ENCODE measurements around the gene TLCD3B.

Gene TLCD3B

GRCh38 chr16:30026449-30026848 is 4.6 kb downstream of the TLCD3B start:
- Histone ChIP-seq H3K36me3 (no peaks in the 10 kb centered on the region), H3K4me1 (ENCODE audit: control insufficient read depth in 1 of 2, insufficient read depth in 1 of 2, low read depth in 1 of 2, low read length in 1 of 2) (peaks cover 4 to 11% of the 10 kb centered on the region in 2 experiments), H3K4me3 (ENCODE audit: low read depth in 1 of 2, low read length in 1 of 2) (no peak overlapping the region), H3K27ac (no peak overlapping the region), H3K9me3 (no peaks in the 10 kb centered on the region), H3K27me3 (peaks cover 69% of the 10 kb centered on the region)
- no peak for TF ChIP-seq CTCF (IDR thresholded peaks at IDR 0.05)

DNA sequence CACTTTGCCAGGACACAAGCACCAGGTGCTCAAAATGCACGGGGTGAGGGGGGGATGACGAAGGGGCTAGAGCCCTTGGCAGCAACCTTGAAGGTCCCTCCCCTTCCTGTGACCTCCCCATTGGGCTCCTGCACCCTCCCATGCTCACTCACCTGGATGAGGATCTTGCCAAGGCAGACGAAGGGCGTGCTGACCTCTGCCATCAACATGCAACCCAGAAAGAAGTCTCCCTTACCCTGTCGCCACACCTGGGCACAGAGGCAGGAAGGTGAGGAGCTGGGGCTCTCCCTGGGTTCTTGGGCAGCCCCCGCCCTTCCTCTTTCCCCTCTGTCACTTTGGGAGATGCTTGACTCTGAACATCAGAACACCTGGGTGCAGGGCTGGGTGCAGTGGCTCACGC is 5.5 kb downstream of the TLCD3B start:
- no peak for TF ChIP-seq CTCF (IDR thresholded peaks at IDR 0.05)
- Histone ChIP-seq H3K36me3 (no peaks in the 10 kb centered on the region), H3K27ac (no peak overlapping the region), H3K4me3 (ENCODE audit: low read depth in 1 of 2, low read length in 1 of 2) (no peak overlapping the region), H3K4me1 (ENCODE audit: control insufficient read depth in 1 of 2, insufficient read depth in 1 of 2, low read depth in 1 of 2, low read length in 1 of 2) (peaks cover 12 to 13% of the 10 kb centered on the region in 2 experiments), H3K27me3 (peaks cover 60% of the 10 kb centered on the region), H3K9me3 (no peaks in the 10 kb centered on the region)

- Histone ChIP-seq H3K9me3 (no peaks in the 10 kb centered on the region), H3K27ac (no peak overlapping the region), H3K27me3 (peaks cover 56% of the 10 kb centered on the region), H3K4me1 (ENCODE audit: control insufficient read depth in 1 of 2, insufficient read depth in 1 of 2, low read depth in 1 of 2, low read length in 1 of 2) (peaks cover 12 to 14% of the 10 kb centered on the region in 2 experiments), H3K36me3 (no peaks in the 10 kb centered on the region), H3K4me3 (ENCODE audit: low read depth in 1 of 2, low read length in 1 of 2) (no peak overlapping the region)
- TF ChIP-seq CTCF (IDR thresholded peaks at IDR 0.05): no peak
These were observed 5.9 kb downstream of the TLCD3B start for GRCh38 chr16:30025156-30025555.

DNA sequence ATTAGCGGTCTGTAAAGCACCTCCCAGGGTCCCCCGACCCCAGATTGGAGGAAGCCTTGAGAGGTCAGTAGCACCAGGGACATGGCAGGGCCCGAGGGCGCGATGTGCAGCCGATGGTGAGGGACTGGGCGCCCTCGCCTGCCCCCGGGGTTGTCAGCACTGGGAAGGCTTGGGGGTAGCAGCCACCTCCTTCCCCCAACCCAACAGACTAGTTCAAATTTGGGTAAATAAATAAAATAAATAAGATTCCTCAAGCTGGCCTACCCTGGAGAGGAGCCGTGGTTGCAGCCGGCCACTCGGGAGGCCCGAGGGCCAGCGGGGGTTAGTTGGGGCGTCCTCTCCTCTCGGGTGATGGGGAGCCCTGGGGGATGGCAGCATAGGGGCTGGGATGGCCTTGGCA is 6.6 kb downstream of the TLCD3B start:
- Histone ChIP-seq H3K4me1 (ENCODE audit: control insufficient read depth in 1 of 2, insufficient read depth in 1 of 2, low read depth in 1 of 2, low read length in 1 of 2) (peaks cover 12 to 14% of the 10 kb centered on the region in 2 experiments), H3K36me3 (no peaks in the 10 kb centered on the region), H3K9me3 (no peaks in the 10 kb centered on the region), H3K27ac (no peak overlapping the region), H3K27me3 (peaks cover 49% of the 10 kb centered on the region), H3K4me3 (ENCODE audit: low read depth in 1 of 2, low read length in 1 of 2) (no peak overlapping the region)
- no peak for TF ChIP-seq CTCF (IDR thresholded peaks at IDR 0.05)

GRCh38 chr16:30023586-30023985 is 7.5 kb downstream of the TLCD3B start:
- H3K36me3 ChIP-seq: no peaks in the 10 kb centered on the region
- H3K9me3 ChIP-seq: no peaks in the 10 kb centered on the region
- peaks cover 12 to 14% of the 10 kb centered on the region in 2 experiments for H3K4me1 ChIP-seq (ENCODE audit: control insufficient read depth in 1 of 2, insufficient read depth in 1 of 2, low read depth in 1 of 2, low read length in 1 of 2)
- no peak for TF ChIP-seq CTCF (IDR thresholded peaks at IDR 0.05)
- H3K27ac ChIP-seq: no peak overlapping the region
- no peak overlapping the region for H3K4me3 ChIP-seq (ENCODE audit: low read depth in 1 of 2, low read length in 1 of 2)
- peaks cover 40% of the 10 kb centered on the region for H3K27me3 ChIP-seq

DNA sequence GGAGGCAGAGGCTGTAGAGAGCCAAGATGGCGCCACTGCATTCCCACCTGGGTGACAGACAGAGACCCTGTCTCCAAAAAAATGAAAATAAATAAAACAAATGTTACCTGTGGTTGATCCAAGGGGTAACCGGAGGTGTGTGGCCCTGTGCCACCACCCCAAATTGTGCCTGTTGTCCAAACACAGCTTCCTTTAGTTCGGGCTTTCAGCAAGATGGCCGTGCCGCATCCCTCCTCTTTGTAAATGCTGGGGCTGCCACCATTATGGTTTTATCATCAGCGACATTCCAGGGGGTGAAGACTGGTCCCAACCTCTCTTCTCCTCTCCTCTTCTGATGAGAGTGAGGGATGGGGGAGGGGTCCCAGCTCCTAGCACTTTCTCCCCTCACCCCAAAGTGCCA is 8.2 kb downstream of the TLCD3B start, which contains the start of gene C16orf92:
Gene C16orf92 (plus strand): TSS at position 312 of the 400 bp plus-strand sequence. CDS start 143 bp downstream, outside the sequence.
- Histone ChIP-seq H3K27ac (no peak within 1 kb of the TSS), H3K9me3 (no peaks in the 10 kb centered on the region), H3K36me3 (no peaks in the 10 kb centered on the region), H3K27me3 (peaks cover 33% of the 10 kb centered on the region), H3K4me1 (ENCODE audit: control insufficient read depth in 1 of 2, insufficient read depth in 1 of 2, low read depth in 1 of 2, low read length in 1 of 2) (peaks cover 12 to 14% of the 10 kb centered on the region in 2 experiments), H3K4me3 (ENCODE audit: low read depth in 1 of 2, low read length in 1 of 2) (no peak within 1 kb of the TSS)
- no peak for TF ChIP-seq CTCF (IDR thresholded peaks at IDR 0.05)
